ENCODE results near the gene SNRPA.
"Not testable (repeated sequence)": the region's sequence is repeated elsewhere in the genome, so short reads cannot be mapped to it uniquely, and the experiment has no call there.

Gene SNRPA

DNA sequence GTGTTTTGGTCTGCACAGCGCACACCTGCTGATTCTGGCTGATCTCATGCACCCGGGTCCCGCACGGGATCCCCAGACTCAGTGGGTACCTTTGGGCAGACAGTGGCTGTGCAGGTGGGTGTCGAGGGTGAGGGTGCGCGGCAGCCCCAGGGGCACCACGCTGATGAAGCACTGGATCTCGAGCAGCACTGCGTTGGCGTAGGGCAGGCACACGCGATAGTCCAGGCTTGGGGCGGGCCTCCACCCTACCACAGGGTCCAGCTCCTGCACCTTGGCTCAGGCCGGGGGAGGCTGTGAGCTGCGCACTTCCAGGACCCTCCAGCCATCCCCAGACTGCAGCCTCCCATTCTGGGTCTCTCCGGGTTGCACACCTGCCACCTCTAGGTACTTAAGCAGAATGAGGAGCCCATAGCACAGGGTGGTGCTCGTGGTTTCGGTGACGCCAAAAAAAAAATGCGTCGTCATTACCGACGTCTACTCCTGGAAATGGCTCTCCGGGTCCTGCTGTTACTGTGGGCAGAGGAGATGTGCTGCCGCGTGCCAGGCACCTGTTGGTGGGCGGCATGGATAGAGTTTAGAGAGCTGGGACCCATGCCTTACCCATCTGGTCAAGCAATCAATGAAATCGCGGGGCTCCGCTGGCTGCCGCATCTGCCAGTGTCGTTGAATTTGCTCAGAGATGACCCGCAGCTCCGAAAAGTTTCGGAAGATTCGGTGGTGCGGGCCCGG is 58.5 kb downstream of the SNRPA start:
- no peak for DNase-seq (ENCODE audit: extremely low spot score)
- CTCF ChIA-PET, result interaction anchor here (0.8 to 2.2 kb wide), 3 partner anchors 10 to 146 kb away, joined by 3 to 9 read pairs (median 4); no protein-coding TSS in a partner anchor
- POLR2A ChIA-PET, result no interaction called here
- TF ChIP-seq, protein P1, sequence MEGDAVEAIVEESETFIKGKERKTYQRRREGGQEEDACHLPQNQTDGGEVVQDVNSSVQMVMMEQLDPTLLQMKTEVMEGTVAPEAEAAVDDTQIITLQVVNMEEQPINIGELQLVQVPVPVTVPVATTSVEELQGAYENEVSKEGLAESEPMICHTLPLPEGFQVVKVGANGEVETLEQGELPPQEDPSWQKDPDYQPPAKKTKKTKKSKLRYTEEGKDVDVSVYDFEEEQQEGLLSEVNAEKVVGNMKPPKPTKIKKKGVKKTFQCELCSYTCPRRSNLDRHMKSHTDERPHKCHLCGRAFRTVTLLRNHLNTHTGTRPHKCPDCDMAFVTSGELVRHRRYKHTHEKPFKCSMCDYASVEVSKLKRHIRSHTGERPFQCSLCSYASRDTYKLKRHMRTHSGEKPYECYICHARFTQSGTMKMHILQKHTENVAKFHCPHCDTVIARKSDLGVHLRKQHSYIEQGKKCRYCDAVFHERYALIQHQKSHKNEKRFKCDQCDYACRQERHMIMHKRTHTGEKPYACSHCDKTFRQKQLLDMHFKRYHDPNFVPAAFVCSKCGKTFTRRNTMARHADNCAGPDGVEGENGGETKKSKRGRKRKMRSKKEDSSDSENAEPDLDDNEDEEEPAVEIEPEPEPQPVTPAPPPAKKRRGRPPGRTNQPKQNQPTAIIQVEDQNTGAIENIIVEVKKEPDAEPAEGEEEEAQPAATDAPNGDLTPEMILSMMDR (IDR thresholded peaks at IDR 0.05; ENCODE audit: control extremely low read depth, extremely low read depth, low read depth, missing control alignments), result no peak

DNA sequence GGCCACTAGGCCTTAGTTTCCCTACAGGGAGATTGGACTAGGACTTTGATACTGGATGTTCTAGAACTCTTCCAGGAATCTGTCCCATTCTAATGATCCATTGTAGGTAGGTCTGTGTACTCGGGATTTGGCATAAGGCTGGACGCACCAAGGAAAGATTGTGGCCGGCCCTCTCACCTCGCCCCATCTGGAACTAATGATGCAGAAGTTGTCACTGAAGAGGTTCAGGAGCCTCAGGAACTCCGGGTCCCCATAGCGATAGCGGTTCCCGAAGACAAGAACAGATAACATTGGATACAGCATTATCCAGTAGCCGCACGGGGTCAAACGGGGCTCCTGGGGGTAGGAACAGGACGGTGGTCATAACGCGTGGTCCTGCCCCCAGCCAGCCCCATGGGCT is 59.2 kb downstream of the SNRPA start:
- TF ChIP-seq, protein P1 (IDR thresholded peaks at IDR 0.05; ENCODE audit: control extremely low read depth, extremely low read depth, low read depth, missing control alignments), result no peak
- ChIA-PET CTCF (interaction anchor here (0.8 kb wide), 1 partner anchor 9 kb away, joined by 3 read pairs; no protein-coding TSS in a partner anchor), POLR2A (no interaction called here)
- no peak for DNase-seq (ENCODE audit: extremely low spot score)

DNA sequence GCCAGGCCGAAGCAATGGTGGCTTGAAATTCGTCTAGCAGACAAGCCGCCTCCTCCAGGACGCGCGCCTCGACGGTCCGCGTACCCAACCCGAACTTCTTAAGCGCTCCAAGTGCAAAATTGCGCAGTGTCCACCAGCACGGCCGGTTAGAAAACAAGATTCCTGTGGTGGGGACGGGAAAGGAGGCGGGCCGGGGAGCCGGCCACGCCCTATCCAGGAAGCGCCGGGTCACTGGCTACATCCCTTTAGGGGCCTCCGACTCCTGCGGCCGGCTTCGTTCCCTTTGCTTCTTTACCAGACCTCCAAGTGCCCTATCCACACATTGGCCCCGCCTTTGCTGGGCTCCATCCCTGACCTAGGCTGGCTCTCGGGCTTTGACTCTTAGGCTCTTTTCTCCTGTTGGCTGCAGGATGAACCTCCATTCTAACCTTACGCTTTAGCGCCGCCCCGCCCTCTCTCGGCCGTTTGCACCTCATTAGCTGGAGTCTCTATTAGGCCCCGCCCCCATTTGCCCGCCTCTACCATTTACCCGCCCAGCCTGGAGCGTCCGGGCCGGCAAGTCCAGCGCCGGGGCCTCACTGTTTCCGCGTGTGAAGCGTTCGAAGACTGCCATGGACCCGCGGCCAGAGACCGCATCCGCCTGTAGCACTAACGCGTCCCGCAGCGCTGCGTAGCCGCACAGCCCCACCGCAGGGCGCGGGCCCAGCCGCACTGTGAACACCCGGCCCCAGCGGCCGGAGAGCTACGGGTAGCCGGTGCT is 59.8 kb downstream of the SNRPA start:
- DNase-seq (ENCODE audit: extremely low spot score); POLR2A ChIA-PET: not testable (repeated sequence)
- CTCF ChIA-PET, result interaction anchor here (0.8 kb wide), 1 partner anchor 148 kb away, joined by 3 read pairs; no protein-coding TSS in a partner anchor

DNA sequence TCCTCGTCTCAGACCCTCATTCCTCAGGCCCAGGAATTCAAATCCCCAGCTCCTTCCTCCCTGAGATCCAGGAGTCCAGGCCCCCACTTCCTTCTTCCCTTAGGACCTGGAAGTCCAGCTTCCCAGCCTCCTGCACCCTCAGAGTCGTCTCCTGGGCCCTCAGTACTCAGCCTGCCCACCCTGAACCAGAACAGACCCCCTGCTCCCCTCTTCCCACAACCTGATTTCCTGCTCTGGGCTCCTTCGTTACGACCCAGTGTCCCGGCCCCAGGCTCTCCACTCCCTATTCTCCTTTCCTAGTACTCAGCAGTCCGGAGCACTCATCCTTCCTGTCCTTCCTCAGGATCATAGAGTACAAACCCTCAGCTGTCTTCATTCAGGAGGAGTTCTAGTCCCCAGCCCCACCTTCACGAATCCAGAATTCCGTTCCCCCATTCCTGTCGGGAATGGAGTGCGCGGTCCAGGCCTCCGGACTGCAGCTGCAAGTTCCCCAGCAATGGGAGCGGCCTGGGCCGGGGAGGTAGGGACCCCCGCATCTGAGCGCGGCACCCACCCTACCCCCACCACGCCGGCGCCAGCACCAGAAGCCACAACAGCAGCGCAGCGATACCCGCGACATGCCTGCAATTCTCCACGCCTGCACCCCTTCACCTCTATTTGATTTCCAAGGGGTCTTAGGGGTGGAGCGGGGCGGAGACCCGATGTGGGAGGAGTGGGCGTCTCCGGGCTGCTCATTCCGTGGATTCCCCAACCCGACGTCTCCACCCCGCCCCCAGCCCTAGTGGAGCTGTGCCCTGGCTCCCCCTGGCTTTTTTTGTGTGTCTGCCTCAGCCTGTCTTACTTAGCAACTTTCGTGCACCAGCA is 60.7 kb downstream of the SNRPA start:
- no peak for DNase-seq (ENCODE audit: extremely low spot score)
- ChIA-PET CTCF (interaction anchor here (0.8 kb wide), 1 partner anchor 148 kb away, joined by 3 read pairs; no protein-coding TSS in a partner anchor), POLR2A (no interaction called here)
- TF ChIP-seq, protein P1 (IDR thresholded peaks at IDR 0.05; ENCODE audit: control extremely low read depth, extremely low read depth, low read depth, missing control alignments), result peak; percentile 20

GRCh38 chr19:40812571-40812970 is 61.6 kb downstream of the SNRPA start:
- POLR2A ChIA-PET; CTCF ChIA-PET; DNase-seq (ENCODE audit: extremely low spot score): not testable (repeated sequence)

DNA sequence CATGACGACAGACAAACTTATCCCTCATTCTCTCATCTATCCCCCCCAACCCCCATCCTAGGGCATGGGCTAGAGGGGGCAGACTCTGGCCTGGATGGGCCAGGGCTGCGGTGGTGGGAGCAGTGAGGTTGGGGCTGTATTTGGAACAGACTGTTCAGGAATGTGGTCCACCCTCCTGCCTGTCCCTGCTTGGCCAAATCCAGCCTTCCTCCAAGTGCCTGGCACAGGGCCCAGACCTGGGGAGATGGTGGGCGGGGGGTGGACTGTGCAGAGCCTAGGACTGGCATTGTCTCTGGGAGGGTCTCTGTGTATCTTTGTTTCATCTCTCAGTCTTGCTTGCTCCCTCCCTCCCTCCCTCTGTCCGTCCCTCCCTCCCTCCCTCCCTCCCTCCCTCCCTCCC is 62.2 kb downstream of the SNRPA start:
- no peak for DNase-seq (ENCODE audit: extremely low spot score)
- ChIA-PET POLR2A (no interaction called here), CTCF (no interaction called here)
- TF ChIP-seq, protein P1 (IDR thresholded peaks at IDR 0.05; ENCODE audit: control extremely low read depth, extremely low read depth, low read depth, missing control alignments), result no peak

Measured in GM10248 (cell line).